GM12874 (cell line): ENCODE data around the gene ANAPC2.

ENCODE experiments used
- TF ChIP-seq, protein P1 (sequence below): IDR thresholded peaks from 2 replicates; pipeline ENCODE4 v1.5.1; 2011; ENCODE audit warnings: low read depth, mild to moderate bottlenecking, control low read depth, low read length, moderate library complexity; ENCODE audit not compliant: insufficient read depth

Gene ANAPC2

GRCh38 chr9:137233143-137233980 lies 45.0 kb upstream of the ANAPC2 start:
- TF ChIP-seq, protein P1, sequence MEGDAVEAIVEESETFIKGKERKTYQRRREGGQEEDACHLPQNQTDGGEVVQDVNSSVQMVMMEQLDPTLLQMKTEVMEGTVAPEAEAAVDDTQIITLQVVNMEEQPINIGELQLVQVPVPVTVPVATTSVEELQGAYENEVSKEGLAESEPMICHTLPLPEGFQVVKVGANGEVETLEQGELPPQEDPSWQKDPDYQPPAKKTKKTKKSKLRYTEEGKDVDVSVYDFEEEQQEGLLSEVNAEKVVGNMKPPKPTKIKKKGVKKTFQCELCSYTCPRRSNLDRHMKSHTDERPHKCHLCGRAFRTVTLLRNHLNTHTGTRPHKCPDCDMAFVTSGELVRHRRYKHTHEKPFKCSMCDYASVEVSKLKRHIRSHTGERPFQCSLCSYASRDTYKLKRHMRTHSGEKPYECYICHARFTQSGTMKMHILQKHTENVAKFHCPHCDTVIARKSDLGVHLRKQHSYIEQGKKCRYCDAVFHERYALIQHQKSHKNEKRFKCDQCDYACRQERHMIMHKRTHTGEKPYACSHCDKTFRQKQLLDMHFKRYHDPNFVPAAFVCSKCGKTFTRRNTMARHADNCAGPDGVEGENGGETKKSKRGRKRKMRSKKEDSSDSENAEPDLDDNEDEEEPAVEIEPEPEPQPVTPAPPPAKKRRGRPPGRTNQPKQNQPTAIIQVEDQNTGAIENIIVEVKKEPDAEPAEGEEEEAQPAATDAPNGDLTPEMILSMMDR: no peak

- TF ChIP-seq, protein P1: no peak
Observed at GRCh38 chr9:137232510-137232909, 44.1 kb upstream of the ANAPC2 start.

GRCh38 chr9:137232101-137232500 lies 43.7 kb upstream of the ANAPC2 start:
- TF ChIP-seq, protein P1: no peak

DNA sequence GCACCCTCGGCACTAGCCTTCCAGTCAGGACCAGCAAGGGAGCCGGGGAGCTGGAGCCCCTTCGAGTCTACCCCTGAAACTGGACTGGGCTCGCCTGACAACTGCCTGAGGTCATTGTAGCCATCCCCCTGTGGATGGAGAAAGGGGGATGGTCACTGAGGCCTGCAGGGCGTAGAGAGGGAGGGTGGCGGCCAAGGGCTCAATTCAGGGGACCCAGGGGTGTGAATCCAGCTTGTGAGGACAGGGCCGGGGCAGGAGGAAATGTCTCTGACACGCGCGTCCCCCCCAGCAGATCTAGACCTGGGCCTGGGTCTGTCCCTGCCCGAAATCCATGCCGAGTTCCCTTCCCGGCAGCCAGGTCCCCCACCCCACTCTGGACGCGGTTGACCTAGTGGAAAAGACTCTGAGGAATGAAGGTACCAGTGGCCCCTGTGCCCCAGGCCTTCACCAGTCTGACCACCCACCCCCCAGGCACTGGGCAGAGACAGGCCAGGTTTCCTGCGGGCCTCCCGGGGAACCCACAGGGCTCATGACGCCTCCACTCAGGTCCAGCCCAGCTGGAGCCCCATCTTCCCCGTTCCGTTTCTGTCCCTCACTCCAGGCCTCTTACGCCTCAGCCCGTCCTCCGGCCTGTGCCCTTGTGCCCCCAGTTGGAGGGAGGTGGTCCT lies 43.1 kb upstream of the ANAPC2 start:
- TF ChIP-seq, protein P1: no peak

DNA sequence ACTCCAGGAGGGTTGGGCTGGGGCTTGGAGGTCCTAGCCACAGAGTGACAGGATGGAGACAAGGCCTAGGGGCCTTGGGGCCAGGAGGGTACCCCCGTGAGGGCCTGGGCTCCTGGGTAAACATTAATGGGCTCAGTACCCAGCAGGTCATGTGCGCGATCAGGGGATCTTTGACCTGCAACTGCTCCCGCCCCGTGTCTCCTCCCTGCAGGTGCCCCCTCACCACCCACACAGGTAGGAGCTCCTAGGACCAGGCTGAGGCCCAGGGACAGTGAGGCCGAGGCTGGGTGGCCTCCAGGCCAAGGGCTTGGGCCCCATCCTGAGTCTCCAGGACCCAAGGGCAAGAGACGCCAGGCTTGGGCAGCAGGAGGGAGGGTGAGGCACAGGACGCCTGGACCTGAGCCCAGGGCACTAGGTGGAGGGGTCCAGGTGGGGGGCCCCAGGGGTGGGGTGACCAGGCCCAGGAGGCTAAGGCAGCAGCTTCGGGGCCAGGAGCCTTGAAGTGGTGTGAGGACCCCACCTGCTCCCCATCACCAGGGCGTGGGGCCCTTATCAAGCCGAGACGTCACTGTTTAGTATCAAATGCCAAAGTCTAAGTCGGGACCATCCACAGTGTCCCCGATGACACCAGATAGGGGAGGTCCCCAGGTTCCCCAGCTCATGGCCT lies 42.5 kb upstream of the ANAPC2 start, which contains the start of gene SLC34A3:
Gene SLC34A3, plus strand, starts transcription at position 197 of the 667 bp plus-strand sequence. CDS start 802 bp downstream, outside the sequence.
- TF ChIP-seq, protein P1: no peak

DNA sequence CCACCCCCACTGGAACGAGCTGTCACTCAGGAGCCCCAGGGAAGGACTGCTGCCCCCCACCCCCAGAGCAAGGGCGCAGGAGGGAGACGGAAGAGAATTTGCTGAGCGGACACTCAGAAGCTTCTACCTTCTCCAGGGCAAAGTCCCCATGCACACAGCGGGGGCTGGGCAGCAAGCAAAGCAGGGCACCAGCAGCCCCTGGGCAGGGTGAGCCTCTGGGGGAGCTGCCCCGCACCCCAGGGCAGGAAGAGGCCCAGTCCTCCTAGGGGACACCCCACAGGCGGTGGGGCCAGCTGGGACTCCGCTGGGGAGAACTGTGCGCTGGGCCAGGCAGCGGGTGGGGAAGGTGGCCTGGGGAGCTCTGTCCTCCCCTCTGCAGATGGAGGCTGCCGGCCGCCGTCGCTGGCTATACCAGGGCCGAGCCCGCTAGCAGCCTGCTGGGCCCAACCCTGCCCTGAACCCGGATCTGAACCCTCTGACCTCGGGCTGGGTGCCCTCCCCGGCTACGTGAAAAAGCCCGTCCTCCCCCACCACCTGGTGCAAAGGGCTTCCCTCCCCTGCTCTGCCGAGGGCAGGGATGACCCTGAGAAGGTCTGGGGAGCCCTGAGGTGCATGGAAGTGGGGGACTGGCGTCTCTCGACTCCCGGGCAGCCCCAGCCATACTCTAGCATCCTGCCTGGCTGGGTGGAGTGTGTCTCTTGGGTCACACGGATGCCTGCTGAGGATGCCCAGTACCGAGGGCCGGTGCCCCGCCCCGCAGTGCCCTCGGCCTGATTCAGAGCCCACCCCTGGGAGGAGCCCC lies 41.7 kb upstream of the ANAPC2 start:
- TF ChIP-seq, protein P1: no peak
